Neural cell (in vitro differentiated cells): ENCODE measurements around the gene APBA2. TPM values are rescaled to one million over a fixed set of nuclear protein-coding genes. Genes with fewer than 3 reads are reported as not detected.

ENCODE experiments used
- H2AFZ ChIP-seq: fragments of 200-600, 300-800 bp; sonication (generic), shearing (Covaris generic); 2 replicates; pipeline ENCODE4 v1.6.0; 2014; ENCODE audit warnings: low read depth, mild to moderate bottlenecking, antibody characterized with exemption, low read length, moderate library complexity
- H3F3A ChIP-seq: fragments of 200-600 bp; shearing (Covaris generic); 2 replicates; pipeline ENCODE4 v1.6.1; 2016; ENCODE audit warnings: mild to moderate bottlenecking, moderate library complexity, mixed read lengths, antibody characterized with exemption, low read length; ENCODE audit not compliant: insufficient read depth, poor library complexity, severe bottlenecking
- H3K27ac ChIP-seq: fragments of 200-600, 300-800 bp; sonication (generic), shearing (Covaris generic); 2 replicates; pipeline ENCODE4 v1.5.1; 2014; ENCODE audit warnings: mild to moderate bottlenecking, low read length, moderate library complexity
- H3K27me3 ChIP-seq: fragments of 300-800, 200-600 bp; sonication (generic), shearing (Covaris generic); 2 replicates; pipeline ENCODE4 v1.6.0; 2014; ENCODE audit warnings: mild to moderate bottlenecking, low read depth, low read length, moderate library complexity; ENCODE audit not compliant: insufficient read depth
- H3K36me3 ChIP-seq: fragments of 300-800, 200-600 bp; sonication (generic), shearing (Covaris generic); 2 replicates; pipeline ENCODE4 v1.5.1; 2014; ENCODE audit warnings: mild to moderate bottlenecking, antibody characterized with exemption, low read length, moderate library complexity; ENCODE audit not compliant: insufficient read depth
- H3K4me2 ChIP-seq: fragments of 300-800, 200-600 bp; sonication (generic), shearing (Covaris generic); 2 replicates; pipeline ENCODE4 v1.6.0; 2014; ENCODE audit warnings: mild to moderate bottlenecking, low read length
- H3K4me3 ChIP-seq: fragments of 300-800, 200-600 bp; sonication (generic), shearing (Covaris generic); 2 replicates; pipeline ENCODE4 v1.5.1; 2014; ENCODE audit warnings: mild to moderate bottlenecking, low read length, moderate library complexity
- H3K79me2 ChIP-seq: fragments of 200-600 bp; shearing (Covaris generic); replicated peaks from 2 replicates; pipeline ENCODE4 v1.6.0; 2014; ENCODE audit warnings: mild to moderate bottlenecking, low read length, moderate library complexity; ENCODE audit not compliant: insufficient read depth
- H3K9ac ChIP-seq: fragments of 300-800, 200-600 bp; sonication (generic), shearing (Covaris generic); 2 replicates; pipeline ENCODE4 v1.6.1; 2016; ENCODE audit warnings: mild to moderate bottlenecking, low read length, mixed read lengths
- H3K9me2 ChIP-seq: fragments of 200-600 bp; shearing (Covaris generic); 2 replicates; pipeline ENCODE4 v1.6.1; 2016; ENCODE audit warnings: mild to moderate bottlenecking, low read length, mixed read lengths; ENCODE audit not compliant: insufficient read depth
- H3K9me3 ChIP-seq: fragments of 200-600, 300-800 bp; sonication (generic), shearing (Covaris generic); 2 replicates; pipeline ENCODE4 v1.6.1; 2016; ENCODE audit warnings: mild to moderate bottlenecking, mixed run types, low read length, moderate library complexity, mixed read lengths
- H4K20me1 ChIP-seq: fragments of 200-600 bp; shearing (Covaris generic); 2 replicates; pipeline ENCODE4 v1.6.1; 2016; ENCODE audit warnings: mild to moderate bottlenecking, mixed run types; ENCODE audit not compliant: insufficient read depth
- EP300 ChIP-seq: fragments of 450-650 bp; conservative IDR thresholded peaks from 2 replicates; pipeline ENCODE4 v1.6.1; 2014; ENCODE audit warnings: antibody characterized with exemption, mild to moderate bottlenecking, moderate library complexity; ENCODE audit not compliant: poor library complexity, severe bottlenecking
- EZH2 ChIP-seq: fragments of 200-600, 300-800 bp; shearing (Covaris generic), sonication (generic); IDR thresholded peaks from 2 replicates; pipeline ENCODE4 v1.6.1; 2014; ENCODE audit warnings: antibody characterized with exemption, low read length, borderline replicate concordance, mild to moderate bottlenecking; ENCODE audit not compliant: insufficient read depth, poor library complexity, severe bottlenecking
- MXI1 ChIP-seq: fragments of 450-650 bp; conservative IDR thresholded peaks from 2 replicates; pipeline ENCODE4 v1.6.1; 2014; ENCODE audit warnings: antibody characterized with exemption, mild to moderate bottlenecking; ENCODE audit not compliant: poor library complexity, severe bottlenecking
- POLR2AphosphoS5 ChIP-seq: IDR thresholded peaks from 2 replicates; pipeline ENCODE4 v1.6.1; 2012
- RAD21 ChIP-seq: fragments of 450-650 bp; conservative IDR thresholded peaks from 2 replicates; pipeline ENCODE4 v1.6.1; 2014; ENCODE audit warnings: antibody characterized with exemption, mild to moderate bottlenecking, moderate library complexity
- SMC3 ChIP-seq: fragments of 450-650 bp; conservative IDR thresholded peaks from 2 replicates; pipeline ENCODE4 v1.6.1; 2014; ENCODE audit warnings: antibody characterized with exemption, mild to moderate bottlenecking, moderate library complexity; ENCODE audit not compliant: poor library complexity
- TAF1 ChIP-seq: IDR thresholded peaks from 2 replicates; pipeline ENCODE4 v1.6.1; 2012; ENCODE audit warnings: low read depth
- polyA plus RNA-seq: library from polyadenylated mRNA; depleted of rRNA; stranded (reverse); fragments of >200 nt; gene quantifications from 2 replicates; pipeline ENCODE4 v1.2.3, GENCODE V29; 2014
- TF ChIP-seq, protein P1 (sequence below): fragments of 450-650 bp; IDR thresholded peaks from 2 replicates; pipeline ENCODE4 v1.5.1; 2014; ENCODE audit warnings: antibody characterized with exemption, mild to moderate bottlenecking, moderate library complexity; ENCODE audit not compliant: poor library complexity, severe bottlenecking
- TF ChIP-seq, protein P2 (sequence below): IDR thresholded peaks from 2 replicates; pipeline ENCODE4 v1.6.1; 2012; ENCODE audit warnings: borderline replicate concordance

Gene APBA2
- polyA plus RNA-seq, 1 donor from 2014 or later: 134 TPM

DNA sequence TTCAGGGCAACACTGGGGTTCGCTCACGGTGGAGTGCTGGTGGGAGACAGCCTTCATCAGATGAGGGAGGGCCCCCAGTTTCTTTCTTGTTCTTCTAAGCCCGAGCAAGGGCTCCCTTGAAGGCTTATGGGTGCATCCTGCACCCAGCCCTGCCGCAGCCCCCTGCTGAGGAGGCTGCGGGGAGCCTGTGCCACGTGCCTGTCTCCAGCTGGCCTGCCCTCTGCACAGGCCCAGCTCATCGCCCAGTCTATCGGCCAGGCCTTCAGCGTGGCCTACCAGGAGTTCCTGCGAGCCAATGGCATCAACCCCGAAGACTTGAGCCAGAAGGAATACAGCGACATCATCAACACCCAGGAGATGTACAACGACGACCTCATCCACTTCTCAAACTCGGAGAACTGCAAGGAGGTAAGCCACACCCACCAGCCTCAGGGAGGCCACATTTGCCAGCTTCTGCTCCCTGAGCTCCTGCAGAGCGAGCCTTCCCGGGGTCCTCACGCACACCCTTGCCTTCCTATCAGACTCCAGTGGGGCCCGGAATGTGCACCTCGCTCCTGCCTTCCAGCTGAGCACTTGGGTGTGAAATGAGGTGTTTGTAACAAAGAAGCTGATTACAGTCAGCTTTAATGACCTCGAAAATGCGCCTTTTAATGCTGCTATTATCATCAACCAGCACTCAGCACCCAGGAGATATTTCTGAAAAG lies 219.5 kb downstream of the APBA2 start:
- no peaks in the 10 kb centered on the region for H3F3A ChIP-seq
- no peak overlapping the region for H2AFZ ChIP-seq
- no peaks in the 10 kb centered on the region for H3K9me2 ChIP-seq
- H3K79me2 ChIP-seq: no peaks in the 10 kb centered on the region
- H3K4me2 ChIP-seq: no peak overlapping the region
- H3K4me3 ChIP-seq: no peak overlapping the region
- no peaks in the 10 kb centered on the region for H3K9me3 ChIP-seq
- TF ChIP-seq, protein P1, sequence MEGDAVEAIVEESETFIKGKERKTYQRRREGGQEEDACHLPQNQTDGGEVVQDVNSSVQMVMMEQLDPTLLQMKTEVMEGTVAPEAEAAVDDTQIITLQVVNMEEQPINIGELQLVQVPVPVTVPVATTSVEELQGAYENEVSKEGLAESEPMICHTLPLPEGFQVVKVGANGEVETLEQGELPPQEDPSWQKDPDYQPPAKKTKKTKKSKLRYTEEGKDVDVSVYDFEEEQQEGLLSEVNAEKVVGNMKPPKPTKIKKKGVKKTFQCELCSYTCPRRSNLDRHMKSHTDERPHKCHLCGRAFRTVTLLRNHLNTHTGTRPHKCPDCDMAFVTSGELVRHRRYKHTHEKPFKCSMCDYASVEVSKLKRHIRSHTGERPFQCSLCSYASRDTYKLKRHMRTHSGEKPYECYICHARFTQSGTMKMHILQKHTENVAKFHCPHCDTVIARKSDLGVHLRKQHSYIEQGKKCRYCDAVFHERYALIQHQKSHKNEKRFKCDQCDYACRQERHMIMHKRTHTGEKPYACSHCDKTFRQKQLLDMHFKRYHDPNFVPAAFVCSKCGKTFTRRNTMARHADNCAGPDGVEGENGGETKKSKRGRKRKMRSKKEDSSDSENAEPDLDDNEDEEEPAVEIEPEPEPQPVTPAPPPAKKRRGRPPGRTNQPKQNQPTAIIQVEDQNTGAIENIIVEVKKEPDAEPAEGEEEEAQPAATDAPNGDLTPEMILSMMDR: no peak
- no peak for TF ChIP-seq MXI1
- TF ChIP-seq TAF1: no peak
- TF ChIP-seq POLR2AphosphoS5: no peak
- no peak for TF ChIP-seq RAD21
- no peak for TF ChIP-seq EP300
- no peak for TF ChIP-seq SMC3
- no peak for TF ChIP-seq EZH2
- TF ChIP-seq, protein P2, sequence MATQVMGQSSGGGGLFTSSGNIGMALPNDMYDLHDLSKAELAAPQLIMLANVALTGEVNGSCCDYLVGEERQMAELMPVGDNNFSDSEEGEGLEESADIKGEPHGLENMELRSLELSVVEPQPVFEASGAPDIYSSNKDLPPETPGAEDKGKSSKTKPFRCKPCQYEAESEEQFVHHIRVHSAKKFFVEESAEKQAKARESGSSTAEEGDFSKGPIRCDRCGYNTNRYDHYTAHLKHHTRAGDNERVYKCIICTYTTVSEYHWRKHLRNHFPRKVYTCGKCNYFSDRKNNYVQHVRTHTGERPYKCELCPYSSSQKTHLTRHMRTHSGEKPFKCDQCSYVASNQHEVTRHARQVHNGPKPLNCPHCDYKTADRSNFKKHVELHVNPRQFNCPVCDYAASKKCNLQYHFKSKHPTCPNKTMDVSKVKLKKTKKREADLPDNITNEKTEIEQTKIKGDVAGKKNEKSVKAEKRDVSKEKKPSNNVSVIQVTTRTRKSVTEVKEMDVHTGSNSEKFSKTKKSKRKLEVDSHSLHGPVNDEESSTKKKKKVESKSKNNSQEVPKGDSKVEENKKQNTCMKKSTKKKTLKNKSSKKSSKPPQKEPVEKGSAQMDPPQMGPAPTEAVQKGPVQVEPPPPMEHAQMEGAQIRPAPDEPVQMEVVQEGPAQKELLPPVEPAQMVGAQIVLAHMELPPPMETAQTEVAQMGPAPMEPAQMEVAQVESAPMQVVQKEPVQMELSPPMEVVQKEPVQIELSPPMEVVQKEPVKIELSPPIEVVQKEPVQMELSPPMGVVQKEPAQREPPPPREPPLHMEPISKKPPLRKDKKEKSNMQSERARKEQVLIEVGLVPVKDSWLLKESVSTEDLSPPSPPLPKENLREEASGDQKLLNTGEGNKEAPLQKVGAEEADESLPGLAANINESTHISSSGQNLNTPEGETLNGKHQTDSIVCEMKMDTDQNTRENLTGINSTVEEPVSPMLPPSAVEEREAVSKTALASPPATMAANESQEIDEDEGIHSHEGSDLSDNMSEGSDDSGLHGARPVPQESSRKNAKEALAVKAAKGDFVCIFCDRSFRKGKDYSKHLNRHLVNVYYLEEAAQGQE: no peak
- no peaks in the 10 kb centered on the region for H4K20me1 ChIP-seq
- H3K27ac ChIP-seq: peak overlapping the region; percentile 7
- H3K27me3 ChIP-seq: no peaks in the 10 kb centered on the region
- H3K9ac ChIP-seq: no peak overlapping the region
- peaks cover 6% of the 10 kb centered on the region for H3K36me3 ChIP-seq

DNA sequence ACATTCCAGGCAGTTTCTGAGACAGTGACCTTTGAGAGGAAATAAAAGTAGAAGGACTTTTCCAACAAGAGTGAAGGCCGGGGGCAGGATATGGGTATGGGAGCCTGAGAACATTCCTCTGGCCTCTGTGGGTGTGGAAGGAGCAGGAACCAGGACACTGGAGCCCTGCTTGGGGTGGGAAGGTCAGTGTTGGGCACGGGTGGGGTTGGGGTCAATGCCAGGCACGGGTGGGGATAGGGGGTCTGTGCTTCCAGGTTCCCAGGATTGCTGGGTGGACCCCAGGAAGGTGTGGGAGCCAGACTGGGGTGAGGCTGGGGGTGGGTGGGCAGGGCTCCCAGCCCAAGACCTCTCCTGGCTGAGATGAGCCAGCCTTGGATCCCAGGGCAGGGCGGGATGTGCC lies 220.3 kb downstream of the APBA2 start:
- no peaks in the 10 kb centered on the region for H3K79me2 ChIP-seq
- H3K9me3 ChIP-seq: no peaks in the 10 kb centered on the region
- no peaks in the 10 kb centered on the region for H3K9me2 ChIP-seq
- no peak overlapping the region for H3K4me3 ChIP-seq
- H4K20me1 ChIP-seq: no peaks in the 10 kb centered on the region
- H3K27me3 ChIP-seq: no peaks in the 10 kb centered on the region
- TF ChIP-seq MXI1 (no peak), RAD21 (no peak), EZH2 (no peak), EP300 (no peak), SMC3 (no peak), TAF1 (no peak)
- TF ChIP-seq, protein P2: no peak
- H3K36me3 ChIP-seq: peaks cover 6% of the 10 kb centered on the region
- H3K27ac ChIP-seq: peak overlapping the region; percentile 7
- H3K4me2 ChIP-seq: no peak overlapping the region
- no peak overlapping the region for H3K9ac ChIP-seq
- H2AFZ ChIP-seq: no peak overlapping the region
- no peaks in the 10 kb centered on the region for H3F3A ChIP-seq
